Pulmonary artery endothelial cell (primary cell): ENCODE results near the gene CHAT. TPM values are rescaled to one million over a fixed set of nuclear protein-coding genes. Genes with fewer than 3 reads are reported as not detected.

Experiments
- DNase-seq: peaks from one replicate; pipeline ENCODE4 v3.0.0-alpha.2; 2011; ENCODE audit warnings: low read depth, low spot score
- total RNA-seq: library from RNA; depleted of rRNA; stranded (reverse); fragments of >200 nt; gene quantifications from 2 replicates; pipeline ENCODE4 v1.2.3, GENCODE V29; 2014

CHAT gene
- total RNA-seq, 1 donor from 2014 or later = not detected

DNA sequence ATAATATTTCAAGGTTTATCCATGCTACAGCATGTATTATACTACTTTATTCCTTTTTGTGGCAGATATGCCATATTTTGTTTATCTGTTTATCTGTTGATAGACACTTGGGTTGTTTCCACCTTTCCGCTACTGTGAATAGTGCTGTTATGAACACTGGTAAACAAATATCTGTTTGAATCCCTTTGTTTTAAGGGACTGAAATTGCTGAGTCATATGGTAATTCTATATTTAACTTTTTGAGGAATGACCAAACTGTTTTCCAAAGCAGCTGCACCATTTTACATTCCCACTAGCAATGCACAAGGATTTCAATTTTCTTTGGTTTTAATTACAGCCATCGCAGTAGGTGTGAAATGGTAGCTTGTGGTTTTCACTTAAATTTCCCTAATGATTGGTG, 69.0 kb downstream of the CHAT start:
- no peak for DNase-seq

DNA sequence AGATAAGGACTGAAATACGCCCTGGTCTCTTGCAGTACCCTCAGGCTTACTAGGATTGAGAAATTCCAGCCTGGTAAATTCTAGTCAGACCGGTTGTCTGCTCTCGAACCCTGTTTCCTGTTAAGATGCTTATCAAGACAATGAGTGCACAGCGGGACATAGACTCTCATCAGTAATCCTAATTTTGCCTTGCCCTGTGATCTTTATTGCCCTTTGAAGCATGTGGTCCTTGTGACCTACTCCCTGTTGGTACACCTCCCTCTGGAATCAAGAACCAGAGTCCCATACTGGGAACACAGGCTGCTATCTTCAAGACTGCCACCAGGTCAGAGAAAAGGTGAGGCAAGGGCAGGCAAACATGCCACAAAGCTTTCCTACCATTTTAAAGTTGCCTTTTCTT, 72.8 kb downstream of the CHAT start:
- no peak for DNase-seq

DNA sequence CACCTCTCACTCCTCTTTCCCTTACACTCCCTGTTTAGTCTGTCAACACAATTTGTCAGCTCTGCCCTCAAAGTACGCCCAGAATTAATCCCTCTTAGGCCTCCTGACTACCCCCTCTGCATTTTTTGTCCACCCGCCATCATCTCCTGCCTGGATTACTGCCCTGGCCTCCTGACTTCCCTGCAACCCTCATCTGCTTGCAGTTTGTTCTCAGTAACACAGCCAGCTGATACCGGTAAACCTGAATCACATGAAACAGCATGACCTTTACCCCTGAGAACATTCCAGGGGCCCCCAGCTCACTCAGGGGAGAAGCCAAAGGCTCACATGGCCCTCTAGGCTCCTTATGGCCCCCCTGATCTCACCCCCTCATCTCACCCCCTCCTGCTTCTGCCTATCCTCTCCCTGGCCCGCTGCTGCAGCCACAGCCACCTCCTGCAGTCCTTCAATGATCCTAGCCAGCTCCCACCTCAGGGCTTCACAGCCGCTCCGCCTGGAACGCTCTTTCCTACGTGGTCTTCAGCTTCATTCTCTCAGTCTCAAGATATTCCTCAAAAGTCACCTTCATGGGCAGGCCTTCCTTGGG, 74.5 kb downstream of the CHAT start:
- no peak for DNase-seq

DNA sequence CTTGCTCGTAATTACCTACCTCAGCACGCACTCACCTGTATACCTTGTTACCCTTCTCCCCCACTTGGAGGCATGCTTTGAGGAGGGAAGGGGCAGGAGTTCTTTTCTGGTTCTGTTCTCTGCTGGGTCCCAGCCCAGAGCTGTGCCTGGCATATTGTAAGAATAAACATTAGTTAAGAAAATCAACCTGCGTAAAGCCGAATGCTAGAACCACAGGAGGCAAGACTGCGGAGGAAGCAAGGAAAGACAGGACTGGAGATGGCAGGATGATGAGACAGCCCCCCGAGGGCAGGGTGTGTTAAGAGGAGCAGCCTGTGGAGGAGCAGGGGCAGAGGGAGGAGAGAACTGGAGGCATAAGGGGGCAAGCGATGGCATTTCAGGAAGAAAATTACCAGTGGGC, 75.1 kb downstream of the CHAT start:
- DNase-seq = no peak

DNA sequence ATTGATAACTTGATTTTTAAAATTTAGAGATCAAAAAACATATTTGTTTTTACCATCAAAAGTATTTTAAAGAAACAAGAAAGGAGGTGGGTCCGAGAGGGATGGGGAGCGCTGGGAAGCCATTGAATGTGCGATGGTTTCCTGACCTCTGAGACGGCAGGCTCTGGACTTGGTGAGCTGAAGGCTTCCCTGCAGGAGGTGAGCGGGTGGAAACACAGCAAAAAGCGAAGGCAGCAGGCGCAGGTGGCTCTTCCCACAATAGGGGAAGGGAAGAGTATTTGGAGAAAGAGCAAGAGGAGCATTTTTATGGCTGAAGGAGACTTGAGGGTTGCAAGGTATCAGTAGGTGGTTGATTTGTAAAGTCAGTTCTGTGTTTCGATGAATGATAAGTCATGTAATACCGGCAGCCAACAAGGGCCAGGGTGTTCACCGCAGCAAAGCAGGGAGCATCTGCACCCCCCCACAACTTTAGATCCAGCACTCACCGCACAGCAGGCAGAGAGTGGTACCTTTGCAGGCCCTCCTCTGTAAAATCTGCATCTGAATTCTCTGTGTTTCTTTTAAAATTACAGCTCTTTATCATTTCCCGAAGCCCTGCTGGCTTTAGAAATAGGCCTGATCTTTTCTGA, 76.2 kb downstream of the CHAT start:
- DNase-seq = no peak

DNA sequence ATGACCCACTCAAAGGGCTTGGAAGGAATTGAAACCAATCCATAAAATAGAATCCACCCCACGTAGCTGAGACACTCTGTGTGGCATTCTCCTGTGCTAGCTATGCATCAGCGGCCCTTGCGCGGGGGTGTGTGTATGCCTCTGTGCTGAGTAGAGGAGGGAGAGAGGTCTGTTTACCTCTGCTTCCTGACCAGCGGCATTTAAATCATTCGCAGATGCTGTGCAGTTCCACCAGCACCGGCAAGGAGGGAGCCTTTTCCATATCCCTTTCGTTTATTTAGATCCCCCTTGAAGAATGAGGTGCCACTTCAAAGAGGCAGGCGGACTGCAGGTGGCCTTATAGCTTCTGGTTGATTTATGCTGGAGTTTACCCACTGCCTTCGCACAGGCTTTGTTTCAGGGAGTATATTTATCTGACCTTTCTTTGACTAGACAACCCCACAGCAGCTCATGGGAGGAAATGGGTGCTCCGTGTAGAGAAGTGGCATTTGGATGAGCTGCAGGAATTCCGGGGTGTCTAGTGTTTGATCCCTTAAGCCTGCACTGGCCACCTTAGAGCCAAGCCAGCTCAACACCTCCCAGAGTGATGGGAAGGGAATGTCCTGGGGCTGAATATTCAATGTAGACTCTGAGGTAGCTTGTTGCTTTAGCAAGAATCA, 77.0 kb downstream of the CHAT start:
- no peak for DNase-seq

DNA sequence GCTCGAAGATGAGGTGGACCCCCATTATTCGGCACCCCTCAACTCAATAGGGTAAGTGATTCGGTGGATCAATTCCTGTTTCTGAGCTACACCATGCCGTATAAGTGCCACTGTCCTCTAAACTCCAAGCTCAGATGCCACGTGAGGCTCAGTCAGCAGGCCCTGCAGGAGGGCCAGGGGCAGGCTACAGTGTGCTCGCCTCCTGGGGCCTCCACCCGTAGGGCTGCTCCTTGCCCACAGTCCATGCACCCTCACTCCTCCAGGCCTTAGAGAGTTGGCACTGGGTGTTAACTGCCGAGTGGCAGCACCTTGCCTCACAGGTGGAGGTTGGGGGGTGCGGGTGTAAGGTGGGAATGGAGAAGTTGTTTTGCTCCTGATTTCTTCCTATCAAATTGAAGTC, 77.8 kb downstream of the CHAT start:
- no peak for DNase-seq

DNA sequence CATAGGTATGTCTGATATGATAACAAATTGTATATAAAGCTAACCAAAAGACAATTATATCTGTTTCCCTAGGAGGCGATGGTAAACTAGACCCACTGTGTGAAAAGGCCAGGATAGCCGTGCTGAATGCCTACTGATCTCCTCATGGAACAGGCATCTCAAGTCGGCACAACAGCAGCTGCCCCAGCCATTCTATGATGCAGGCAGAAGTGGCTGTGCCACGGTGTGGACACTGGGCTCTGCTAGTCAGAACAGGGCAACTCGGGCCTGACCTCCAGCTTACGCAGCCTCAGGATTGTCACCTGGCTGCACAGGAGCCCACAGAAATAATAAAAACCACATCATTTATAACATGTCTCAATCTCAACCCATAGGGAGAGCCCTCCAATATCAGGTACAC, 80.6 kb downstream of the CHAT start:
- no peak for DNase-seq

DNA sequence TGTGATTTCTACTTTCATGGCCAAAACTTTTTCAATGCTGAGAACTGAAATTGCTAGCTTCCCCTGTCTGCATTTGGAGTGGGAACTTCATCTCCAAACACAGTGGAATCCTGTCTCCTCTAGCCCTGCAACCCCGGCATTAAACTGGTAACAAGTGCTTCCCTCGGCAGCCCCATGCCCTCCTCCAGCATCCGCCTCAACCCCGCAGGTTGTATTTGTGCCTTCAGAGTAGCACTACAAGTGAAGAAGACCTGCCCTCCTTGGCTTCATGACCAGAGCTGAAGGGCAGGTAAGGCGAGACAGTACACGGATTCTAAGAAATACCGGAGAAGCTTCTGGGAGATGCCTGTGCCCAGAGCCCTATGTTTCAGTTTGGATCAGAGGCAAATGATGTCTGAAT, 82.5 kb downstream of the CHAT start:
- no peak for DNase-seq

DNA sequence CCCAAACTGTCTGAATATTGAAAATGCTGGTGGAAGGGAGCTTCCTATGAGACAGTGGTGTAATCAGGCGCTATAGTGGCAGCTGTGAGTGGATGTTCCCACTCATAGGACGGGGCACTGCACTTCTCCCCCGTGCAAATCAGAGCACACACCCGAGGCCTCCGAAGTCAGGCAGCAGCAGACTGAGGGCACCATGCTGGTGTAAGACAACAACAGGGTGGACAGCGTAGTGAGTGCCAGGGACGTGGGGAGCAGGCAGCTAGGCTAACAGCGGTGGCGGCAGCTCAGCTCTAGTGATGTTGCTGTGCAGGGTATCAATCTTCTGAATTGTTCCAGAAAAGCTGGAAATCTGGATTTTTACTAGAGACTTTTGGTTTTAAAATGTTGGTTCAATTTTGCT, 84.8 kb downstream of the CHAT start:
- no peak for DNase-seq

DNA sequence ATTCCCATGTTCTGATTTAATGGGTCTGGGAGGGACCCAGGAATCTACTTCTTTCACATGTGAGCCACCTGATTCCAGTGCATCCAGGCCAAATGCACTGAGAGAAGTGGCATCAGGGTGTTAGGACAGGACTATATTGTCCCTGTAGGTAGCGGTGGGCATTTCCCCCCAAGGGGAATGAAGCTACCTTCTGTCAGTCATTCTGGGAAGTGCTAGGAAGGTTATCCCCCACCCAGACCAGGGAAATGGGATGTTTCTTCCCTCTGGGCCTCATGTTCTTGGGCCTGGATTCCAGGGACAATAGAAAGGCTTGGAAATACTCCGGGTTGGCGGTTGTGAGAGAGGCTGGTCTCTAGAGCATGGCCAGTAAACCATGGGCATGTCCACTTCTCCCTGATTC, 86.4 kb downstream of the CHAT start:
- DNase-seq = no peak

DNA sequence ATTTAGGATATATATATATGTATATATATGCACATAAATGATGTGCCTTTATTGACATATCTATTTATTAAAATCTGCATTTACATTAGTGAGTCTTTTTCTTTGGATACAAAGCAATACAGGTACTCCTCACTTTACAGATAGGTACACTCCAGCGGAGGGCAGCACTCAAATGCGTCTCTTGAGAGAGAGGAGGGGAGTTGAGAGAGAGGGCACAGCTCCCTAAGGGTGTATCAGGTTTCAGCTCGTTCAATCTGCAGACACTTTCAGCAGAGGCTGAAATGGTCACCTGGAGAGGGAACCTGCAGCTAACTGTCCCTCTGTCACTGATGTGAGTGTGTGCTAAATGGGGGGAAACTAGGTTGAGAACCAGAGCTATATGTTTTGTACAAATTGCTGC, 87.2 kb downstream of the CHAT start:
- no peak for DNase-seq

DNA sequence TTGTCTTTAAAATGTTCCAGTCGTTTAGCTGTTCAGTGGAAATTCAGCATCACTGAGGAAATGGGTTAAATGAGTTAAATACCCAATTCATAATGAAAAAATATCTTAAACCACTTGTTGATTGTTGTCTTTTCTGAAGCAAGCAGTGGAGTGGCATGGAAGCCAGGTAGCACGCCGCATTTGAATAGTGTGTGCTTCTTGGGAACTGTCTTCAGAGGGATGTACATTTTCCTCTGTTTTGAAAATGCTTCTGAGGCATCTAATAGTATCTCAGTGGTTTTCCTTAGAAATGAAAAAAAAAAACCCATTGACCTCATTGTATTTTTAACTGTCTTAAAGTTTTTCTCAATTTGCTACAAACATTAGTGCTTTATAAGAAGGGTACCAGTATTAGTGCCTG, 93.7 kb downstream of the CHAT start:
- DNase-seq = no peak

DNA sequence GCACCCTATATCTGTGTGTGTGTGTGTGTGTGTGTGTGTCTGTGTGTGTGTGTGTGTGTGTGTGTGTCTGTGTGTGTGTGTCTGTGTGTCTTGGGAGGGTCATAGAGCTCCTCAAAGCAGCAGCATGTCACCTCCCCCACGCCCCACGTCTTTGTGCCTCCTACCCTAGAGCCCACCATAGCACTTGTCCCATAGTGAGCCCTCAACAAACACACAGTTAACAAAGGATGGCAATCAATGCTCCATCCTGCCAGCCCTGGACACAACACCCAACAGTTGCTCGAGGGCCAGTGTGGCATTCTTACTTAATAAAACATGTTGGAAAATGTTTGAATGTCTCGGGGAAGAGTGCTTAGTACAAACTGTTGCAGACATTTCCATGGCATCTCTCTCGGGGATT, 96.1 kb downstream of the CHAT start:
- DNase-seq = no peak

DNA sequence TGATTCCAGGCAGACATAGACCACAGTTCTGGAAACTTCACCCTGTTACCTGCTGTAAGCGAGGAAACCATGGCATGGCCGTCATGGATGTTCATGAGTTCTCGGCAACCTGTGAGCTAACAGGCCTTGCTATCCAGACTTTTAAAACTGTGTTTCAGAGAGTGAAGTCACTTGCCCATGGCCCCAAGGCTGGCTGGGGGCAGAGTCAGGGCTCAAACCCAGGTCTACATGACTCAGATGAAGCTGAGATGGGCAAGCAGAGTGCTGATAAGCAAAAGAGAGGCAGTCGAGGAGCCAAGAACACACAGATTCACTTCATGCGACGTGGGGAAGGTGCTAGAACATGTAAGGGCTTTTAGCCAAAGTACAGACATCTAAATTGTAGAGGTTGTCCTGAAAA, 97.1 kb downstream of the CHAT start:
- DNase-seq = no peak

DNA sequence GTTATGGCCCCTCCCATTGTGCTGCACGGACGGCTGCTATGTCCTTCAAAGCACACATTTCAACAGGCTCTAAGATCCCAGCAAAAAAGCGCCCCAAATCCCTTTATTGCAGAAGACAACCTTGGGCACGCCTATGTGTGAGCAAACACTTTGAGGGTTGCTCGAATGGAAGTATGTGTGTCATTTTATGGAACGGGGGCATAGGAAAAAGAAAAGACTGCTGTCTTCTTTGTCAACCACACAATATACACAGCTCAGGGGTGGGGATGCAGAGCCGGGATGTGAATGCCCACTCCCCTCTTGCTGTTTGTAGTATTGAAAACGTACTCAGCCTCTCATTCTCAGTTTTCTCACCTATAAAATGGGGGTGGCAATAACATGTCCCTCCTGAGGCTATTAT, 97.6 kb downstream of the CHAT start:
- no peak for DNase-seq

DNA sequence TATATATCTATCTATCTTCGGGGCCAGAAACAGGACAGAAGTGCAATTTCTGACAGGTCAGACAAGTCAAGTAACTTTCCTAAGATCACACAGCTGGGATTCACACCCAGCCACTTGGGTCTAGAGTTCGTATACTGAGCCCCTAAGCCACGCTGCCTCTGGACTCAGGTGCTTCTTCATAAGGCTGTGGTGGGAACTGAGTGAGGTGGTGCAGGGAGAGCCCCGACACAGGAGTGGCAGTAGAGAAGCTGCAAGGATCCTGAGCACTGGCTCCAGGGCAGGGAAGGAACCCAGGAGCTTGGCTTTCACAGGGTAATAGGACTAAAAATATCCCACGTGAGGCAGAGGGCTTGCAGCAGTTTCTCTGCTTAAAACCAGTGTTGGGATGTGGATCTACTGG, 99.4 kb downstream of the CHAT start:
- no peak for DNase-seq

Other genes starting within 250 kb of the CHAT start
- gene DRGX, start 217.9 kb upstream of the CHAT start, total RNA-seq = not detected in 2 replicates
- 39.3 and 57.1 TPM in 2 replicates for gene ERCC6, start 74.9 kb upstream of the CHAT start, total RNA-seq
- gene SLC18A3, start 3.7 kb upstream of the CHAT start, total RNA-seq = not detected in 2 replicates
- not detected in 2 replicates for gene C10orf53, start 65.6 kb downstream of the CHAT start, total RNA-seq
- gene OGDHL, start 148.3 kb downstream of the CHAT start, total RNA-seq = 0.26 and 0.46 TPM in 2 replicates